ENCODE measurements around the gene RSPH9. TPM values are rescaled to one million over a fixed set of nuclear protein-coding genes. Genes with fewer than 3 reads are reported as not detected.
A peak's percentile ranks its signal among the peaks of the same experiment; 100 is the strongest.

The RSPH9 gene
- total and polyA plus RNA-seq, 12 donors = 0.20 to 1.00 (median 0.37) TPM; not detected in 2

DNA sequence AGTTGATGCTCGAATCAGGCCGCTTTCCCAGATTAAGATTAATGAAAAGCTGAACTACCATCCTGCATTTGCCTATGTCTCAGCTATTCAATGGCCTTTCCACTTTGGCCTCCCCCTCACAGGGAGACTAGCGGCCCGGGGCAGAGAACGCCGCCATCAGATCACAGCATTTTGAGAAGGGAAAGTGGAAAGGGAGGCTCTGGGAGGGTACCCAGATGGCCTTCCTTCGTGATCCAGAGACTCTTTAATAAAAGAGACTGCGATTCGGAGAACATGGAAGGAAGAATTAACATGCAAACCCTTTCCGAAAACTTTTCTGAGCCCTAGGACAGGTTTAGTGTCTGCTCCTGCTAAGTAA lies 42.2 kb downstream of the RSPH9 start:
- no peak for TF ChIP-seq POLR2A (IDR thresholded peaks at IDR 0.05)
- TF ChIP-seq, protein P1, sequence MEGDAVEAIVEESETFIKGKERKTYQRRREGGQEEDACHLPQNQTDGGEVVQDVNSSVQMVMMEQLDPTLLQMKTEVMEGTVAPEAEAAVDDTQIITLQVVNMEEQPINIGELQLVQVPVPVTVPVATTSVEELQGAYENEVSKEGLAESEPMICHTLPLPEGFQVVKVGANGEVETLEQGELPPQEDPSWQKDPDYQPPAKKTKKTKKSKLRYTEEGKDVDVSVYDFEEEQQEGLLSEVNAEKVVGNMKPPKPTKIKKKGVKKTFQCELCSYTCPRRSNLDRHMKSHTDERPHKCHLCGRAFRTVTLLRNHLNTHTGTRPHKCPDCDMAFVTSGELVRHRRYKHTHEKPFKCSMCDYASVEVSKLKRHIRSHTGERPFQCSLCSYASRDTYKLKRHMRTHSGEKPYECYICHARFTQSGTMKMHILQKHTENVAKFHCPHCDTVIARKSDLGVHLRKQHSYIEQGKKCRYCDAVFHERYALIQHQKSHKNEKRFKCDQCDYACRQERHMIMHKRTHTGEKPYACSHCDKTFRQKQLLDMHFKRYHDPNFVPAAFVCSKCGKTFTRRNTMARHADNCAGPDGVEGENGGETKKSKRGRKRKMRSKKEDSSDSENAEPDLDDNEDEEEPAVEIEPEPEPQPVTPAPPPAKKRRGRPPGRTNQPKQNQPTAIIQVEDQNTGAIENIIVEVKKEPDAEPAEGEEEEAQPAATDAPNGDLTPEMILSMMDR (IDR thresholded peaks at IDR 0.05) = no peak

DNA sequence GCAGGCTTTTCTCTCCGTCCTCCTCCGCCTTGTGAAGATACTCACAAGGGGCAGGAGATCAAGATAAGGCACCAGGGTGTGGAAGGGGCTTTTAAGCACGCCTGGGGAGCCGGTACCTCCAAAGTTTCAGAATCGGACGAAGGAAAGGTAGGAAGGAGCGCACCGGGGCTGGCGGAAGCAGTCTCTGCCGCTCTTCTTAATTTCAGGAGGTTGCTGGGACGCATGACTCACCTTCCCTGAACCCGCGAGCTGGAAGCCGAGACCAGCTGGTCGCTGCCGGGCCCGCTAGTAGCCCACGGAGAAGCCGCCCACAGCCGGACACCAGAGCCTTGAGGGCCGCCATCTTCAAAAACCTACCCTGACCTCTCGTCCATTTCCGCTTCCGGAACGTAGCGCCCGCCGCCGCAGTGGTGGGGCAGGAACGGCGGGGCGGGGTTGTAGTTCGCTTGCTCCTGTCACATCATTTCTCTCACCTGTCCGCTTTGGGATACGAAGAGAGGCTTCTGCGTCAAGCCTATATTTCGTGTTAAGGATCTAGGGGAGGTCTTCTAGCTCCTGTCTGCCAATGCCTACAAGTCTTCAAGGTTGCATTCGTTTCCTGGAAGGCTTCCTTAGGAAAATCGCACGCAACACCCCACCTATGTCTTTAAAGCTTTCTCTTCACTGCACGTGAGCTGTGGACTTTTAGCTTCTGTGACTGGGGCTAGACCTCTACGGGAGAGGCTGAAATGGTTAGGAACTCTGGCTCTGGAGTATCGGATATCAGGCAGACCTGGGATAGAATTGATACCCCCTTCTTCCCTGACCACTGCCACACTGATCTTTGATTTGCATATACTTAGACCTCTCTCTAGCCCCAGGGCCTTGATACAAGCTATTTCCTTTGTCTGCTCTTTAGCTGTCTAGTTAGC lies 42.9 kb downstream of the RSPH9 start, which contains the start of gene MRPS18A:
TSS of gene MRPS18A (minus strand) at position 355 of the 911 bp plus-strand sequence. CDS start at position 343, 12 bp downstream.
- no peaks in the 10 kb centered on the region for H3K36me3 ChIP-seq (replicated peaks in 1 of 2)
- H3K27me3 ChIP-seq = no peaks in the 10 kb centered on the region
- 0 to 9% (median 5%) methylated on average over 27 to 43 of the region's 43 CpGs for WGBS, 4 donors
- peak in 1 of 2 donors; percentile 56 for TF ChIP-seq POLR2A (IDR thresholded peaks at IDR 0.05)
- TF ChIP-seq, protein P1 (IDR thresholded peaks at IDR 0.05) = no peak
- intact Hi-C loops (cut with DNase I) = no loop called here
- H3K27ac ChIP-seq = peak within 1 kb of the TSS in 4 of 5 donors; percentile 48 to 81 (median 74)
- H3K9me3 ChIP-seq (replicated peaks in 1 of 3) = no peaks in the 10 kb centered on the region
- DNase-seq = peak; percentile 75 to 87 (median 82)
- peaks cover 7 to 19% of the 10 kb centered on the region in 2 donors for H3K4me1 ChIP-seq (replicated peaks in 1 of 2)
- peak within 1 kb of the TSS; percentile 30 to 98 (median 64) for H3K4me3 ChIP-seq

More for the DNA sequence above, 42.2 kb downstream of the RSPH9 start:
- peak overlapping the region; percentile 30 to 98 (median 64) for H3K4me3 ChIP-seq
- H3K36me3 ChIP-seq (replicated peaks in 1 of 2) = no peaks in the 10 kb centered on the region
- peaks cover 7 to 19% of the 10 kb centered on the region in 2 donors for H3K4me1 ChIP-seq (replicated peaks in 1 of 2)
- no peak for DNase-seq
- intact Hi-C loops (cut with DNase I) = no loop called here
- no peaks in the 10 kb centered on the region for H3K27me3 ChIP-seq
- H3K27ac ChIP-seq = peak overlapping the region in 4 of 5 donors; percentile 48 to 81 (median 74)
- H3K9me3 ChIP-seq (replicated peaks in 1 of 3) = no peaks in the 10 kb centered on the region
- WGBS, 4 donors = 4 to 6% (median 6%) methylated on average over 10 of the region's 10 CpGs

DNA sequence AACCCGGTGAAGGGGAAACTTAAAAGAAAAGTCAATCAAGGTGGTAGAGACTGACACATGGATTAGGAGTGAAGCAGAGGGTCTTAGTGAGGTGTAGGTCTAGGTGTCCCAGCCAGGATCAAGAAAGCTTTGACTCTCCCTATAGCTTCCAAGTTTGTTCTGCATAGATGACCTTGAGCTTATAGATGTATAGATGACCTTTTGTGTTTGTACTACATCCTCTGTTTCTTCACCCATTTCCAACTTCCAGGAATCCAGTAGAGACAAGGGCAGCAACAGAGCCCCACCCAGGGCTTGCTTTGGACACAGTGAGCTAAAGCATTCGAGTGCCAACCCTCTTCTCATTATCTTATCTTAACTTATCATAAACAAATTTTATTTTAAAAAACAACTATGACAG lies 44.6 kb downstream of the RSPH9 start:
- Histone ChIP-seq H3K4me3 (no peak overlapping the region), H3K36me3 (replicated peaks in 1 of 2) (no peaks in the 10 kb centered on the region), H3K4me1 (replicated peaks in 1 of 2) (peaks cover 7 to 19% of the 10 kb centered on the region in 2 donors), H3K27ac (no peak overlapping the region), H3K27me3 (no peaks in the 10 kb centered on the region), H3K9me3 (replicated peaks in 1 of 3) (no peaks in the 10 kb centered on the region)
- WGBS, 4 donors = 52 to 74% (median 67%) methylated on average over 2 of the region's 2 CpGs
- no peak for DNase-seq
- no peak for TF ChIP-seq POLR2A (IDR thresholded peaks at IDR 0.05)
- TF ChIP-seq, protein P1 (IDR thresholded peaks at IDR 0.05) = no peak
- intact Hi-C loops (cut with DNase I) = no loop called here

DNA sequence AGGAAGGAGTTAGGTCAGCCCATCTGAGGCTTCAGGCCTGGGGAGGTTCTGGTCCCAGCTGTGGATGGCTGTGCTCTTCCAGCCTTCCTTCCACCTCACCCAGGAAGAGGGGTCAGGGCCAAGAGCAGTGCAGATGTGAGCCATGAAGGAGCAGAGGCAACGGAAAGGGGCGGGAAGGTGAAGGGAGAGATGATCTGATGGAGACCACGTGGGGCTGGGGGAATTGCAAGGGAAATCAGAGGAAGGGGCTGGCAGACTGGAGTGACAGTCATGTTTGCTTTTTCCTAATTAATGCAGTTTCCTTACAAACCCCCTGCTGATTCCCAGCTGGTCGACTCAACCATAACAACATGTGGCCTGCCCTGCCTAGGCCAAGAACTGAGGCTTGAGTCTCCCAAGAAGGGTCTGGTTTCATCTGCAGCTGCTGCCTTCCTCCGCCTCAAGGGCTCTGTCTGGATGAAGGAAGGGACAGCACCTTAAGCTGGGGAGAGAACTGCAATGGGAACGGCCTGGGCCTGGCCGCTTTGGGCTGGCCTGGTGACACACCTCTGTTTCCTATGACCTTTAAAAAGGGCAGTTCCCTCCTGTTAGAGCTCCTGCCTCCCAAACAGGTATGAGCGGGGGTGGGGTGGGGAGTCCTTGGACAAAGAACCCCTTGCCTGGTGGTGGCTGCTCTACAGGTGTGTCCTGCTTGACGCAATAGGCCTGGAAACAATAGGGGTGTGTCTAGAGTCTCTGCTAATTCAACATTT lies 50.6 kb downstream of the RSPH9 start:
- Histone ChIP-seq H3K4me3 (no peak overlapping the region), H3K36me3 (replicated peaks in 1 of 2) (no peaks in the 10 kb centered on the region), H3K9me3 (replicated peaks in 1 of 3) (no peaks in the 10 kb centered on the region), H3K4me1 (replicated peaks in 1 of 2) (peaks cover 7 to 14% of the 10 kb centered on the region in 2 donors), H3K27ac (no peak overlapping the region), H3K27me3 (no peaks in the 10 kb centered on the region)
- intact Hi-C loops (cut with DNase I) = no loop called here
- 85 to 89% (median 87%) methylated on average over 8 to 9 of the region's 9 CpGs for WGBS, 4 donors
- TF ChIP-seq, protein P1 (IDR thresholded peaks at IDR 0.05) = no peak
- TF ChIP-seq POLR2A (IDR thresholded peaks at IDR 0.05) = no peak
- no peak for DNase-seq
